ENCODE results near the gene HDHD3.
"Not testable (repeated sequence)": the region's sequence is repeated elsewhere in the genome, so short reads cannot be mapped to it uniquely, and the experiment has no call there.

Gene HDHD3

GRCh38 chr9:113376634-113377567 is at the start of gene HDHD3:
TSS of gene HDHD3 (minus strand) at chr9:113376986. CDS start at chr9:113374354, 2,632 bp downstream.
- DNase-seq (ENCODE audit: low read depth, low spot score) = peak; percentile 48

- DNase-seq (ENCODE audit: low read depth, low spot score) = no peak
These were observed 48.3 kb upstream of the HDHD3 start for GRCh38 chr9:113425072-113425471.

GRCh38 chr9:113421726-113422125 is 44.9 kb upstream of the HDHD3 start:
- no peak for DNase-seq (ENCODE audit: low read depth, low spot score)

GRCh38 chr9:113417370-113417769 is 40.6 kb upstream of the HDHD3 start:
- no peak for DNase-seq (ENCODE audit: low read depth, low spot score)

- no peak for DNase-seq (ENCODE audit: low read depth, low spot score)
These were observed 39.4 kb upstream of the HDHD3 start for GRCh38 chr9:113416149-113416721.

- DNase-seq (ENCODE audit: low read depth, low spot score) = peak; percentile 88
These were observed 33.5 kb upstream of the HDHD3 start, which contains the start of the genes C9orf43 and POLE3 for GRCh38 chr9:113410207-113410864. TSS of gene C9orf43 (plus strand) at chr9:113410747. CDS start at chr9:113413494, 2,747 bp downstream. TSS of gene POLE3 (minus strand) at chr9:113410675. CDS start at chr9:113410293, 382 bp downstream.

GRCh38 chr9:113409883-113410206 is 33.1 kb upstream of the HDHD3 start:
- no peak for DNase-seq (ENCODE audit: low read depth, low spot score)

- no peak for DNase-seq (ENCODE audit: low read depth, low spot score)
These were observed 32.7 kb upstream of the HDHD3 start for GRCh38 chr9:113409481-113409880.

GRCh38 chr9:113406873-113407511 is 30.2 kb upstream of the HDHD3 start:
- DNase-seq (ENCODE audit: low read depth, low spot score) = not testable (repeated sequence)

GRCh38 chr9:113406353-113406752 is 29.6 kb upstream of the HDHD3 start:
- DNase-seq (ENCODE audit: low read depth, low spot score) = not testable (repeated sequence)

GRCh38 chr9:113403646-113404045 is 26.9 kb upstream of the HDHD3 start:
- DNase-seq (ENCODE audit: low read depth, low spot score) = no peak

- peak; percentile 99 for DNase-seq (ENCODE audit: low read depth, low spot score)
These were observed 24.4 kb upstream of the HDHD3 start, which contains the start of gene ALAD for GRCh38 chr9:113401027-113401792. TSS of gene ALAD (minus strand) at chr9:113401284. CDS start at chr9:113393559, 7,725 bp downstream.

- no peak for DNase-seq (ENCODE audit: low read depth, low spot score)
These were observed 22.9 kb upstream of the HDHD3 start for GRCh38 chr9:113399646-113400200.

GRCh38 chr9:113398796-113399195 is 22.0 kb upstream of the HDHD3 start:
- no peak for DNase-seq (ENCODE audit: low read depth, low spot score)

- DNase-seq (ENCODE audit: low read depth, low spot score) = no peak
These were observed 20.4 kb upstream of the HDHD3 start for GRCh38 chr9:113397203-113397631.

- no peak for DNase-seq (ENCODE audit: low read depth, low spot score)
These were observed 18.4 kb upstream of the HDHD3 start for GRCh38 chr9:113395000-113395861.

- no peak for DNase-seq (ENCODE audit: low read depth, low spot score)
These were observed 16.5 kb upstream of the HDHD3 start for GRCh38 chr9:113393281-113393680.

GRCh38 chr9:113391917-113392316 is 15.1 kb upstream of the HDHD3 start:
- no peak for DNase-seq (ENCODE audit: low read depth, low spot score)

GRCh38 chr9:113390192-113390960 is 13.6 kb upstream of the HDHD3 start:
- no peak for DNase-seq (ENCODE audit: low read depth, low spot score)

All from activated naive CD8-positive, alpha-beta T cell treated with anti-CD3 and anti-CD28 coated beads, Interleukin-2, amount 50 U/mL, for 16 hours (primary cell).